ENCODE data around the gene C18orf63.
"Not testable (repeated sequence)": the region's sequence is repeated elsewhere in the genome, so short reads cannot be mapped to it uniquely, and the experiment has no call there.

C18orf63 gene

DNA sequence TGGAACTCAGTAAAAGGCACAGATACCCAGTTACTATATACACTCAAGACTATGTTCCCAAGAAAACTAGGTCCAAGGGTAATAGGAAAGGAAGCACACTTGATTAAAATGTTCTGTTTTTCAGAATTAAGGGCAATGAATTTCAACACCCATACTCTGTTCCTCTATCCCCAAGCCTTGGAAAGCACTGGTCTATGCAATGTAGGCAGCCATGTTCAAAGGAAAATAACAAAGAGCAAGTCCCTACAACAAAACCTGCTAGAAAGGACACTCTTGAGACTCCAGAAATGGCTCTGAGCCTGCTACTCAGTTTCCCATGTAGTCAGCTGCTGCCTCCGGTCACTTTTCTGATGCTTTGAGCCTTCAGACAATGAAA lies 30.7 kb upstream of the C18orf63 start:
- TF ChIP-seq, protein P1, sequence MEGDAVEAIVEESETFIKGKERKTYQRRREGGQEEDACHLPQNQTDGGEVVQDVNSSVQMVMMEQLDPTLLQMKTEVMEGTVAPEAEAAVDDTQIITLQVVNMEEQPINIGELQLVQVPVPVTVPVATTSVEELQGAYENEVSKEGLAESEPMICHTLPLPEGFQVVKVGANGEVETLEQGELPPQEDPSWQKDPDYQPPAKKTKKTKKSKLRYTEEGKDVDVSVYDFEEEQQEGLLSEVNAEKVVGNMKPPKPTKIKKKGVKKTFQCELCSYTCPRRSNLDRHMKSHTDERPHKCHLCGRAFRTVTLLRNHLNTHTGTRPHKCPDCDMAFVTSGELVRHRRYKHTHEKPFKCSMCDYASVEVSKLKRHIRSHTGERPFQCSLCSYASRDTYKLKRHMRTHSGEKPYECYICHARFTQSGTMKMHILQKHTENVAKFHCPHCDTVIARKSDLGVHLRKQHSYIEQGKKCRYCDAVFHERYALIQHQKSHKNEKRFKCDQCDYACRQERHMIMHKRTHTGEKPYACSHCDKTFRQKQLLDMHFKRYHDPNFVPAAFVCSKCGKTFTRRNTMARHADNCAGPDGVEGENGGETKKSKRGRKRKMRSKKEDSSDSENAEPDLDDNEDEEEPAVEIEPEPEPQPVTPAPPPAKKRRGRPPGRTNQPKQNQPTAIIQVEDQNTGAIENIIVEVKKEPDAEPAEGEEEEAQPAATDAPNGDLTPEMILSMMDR (conservative IDR thresholded peaks at IDR 0.05; ENCODE audit: control insufficient read depth, insufficient read depth, low read depth, low read length), result no peak
- DNase-seq (ENCODE audit: low read depth), result no peak
- no peak overlapping the region for H3K4me3 ChIP-seq (ENCODE audit: control insufficient read depth, low read depth, low read length)

DNA sequence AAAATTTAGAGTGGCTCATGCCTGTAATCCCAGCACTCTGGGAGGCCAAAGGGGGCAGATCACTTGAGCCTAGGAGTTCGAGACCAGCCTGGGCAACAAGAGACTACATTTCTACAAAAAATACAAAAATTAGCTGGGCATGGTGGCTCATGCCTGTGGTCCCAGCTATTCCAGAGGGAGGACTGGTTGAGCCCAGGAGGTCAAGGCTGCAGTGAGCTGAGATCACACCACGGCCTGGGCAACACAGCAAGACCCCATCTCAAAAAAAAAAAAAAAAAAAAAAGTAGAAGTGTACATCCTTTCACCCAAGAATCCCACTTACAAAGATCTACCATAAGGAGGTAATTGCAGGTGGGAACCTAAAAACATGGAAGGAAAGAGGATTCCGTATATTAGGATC lies 30.1 kb upstream of the C18orf63 start:
- DNase-seq (ENCODE audit: low read depth); H3K4me3 ChIP-seq (ENCODE audit: control insufficient read depth, low read depth, low read length): not testable (repeated sequence)

DNA sequence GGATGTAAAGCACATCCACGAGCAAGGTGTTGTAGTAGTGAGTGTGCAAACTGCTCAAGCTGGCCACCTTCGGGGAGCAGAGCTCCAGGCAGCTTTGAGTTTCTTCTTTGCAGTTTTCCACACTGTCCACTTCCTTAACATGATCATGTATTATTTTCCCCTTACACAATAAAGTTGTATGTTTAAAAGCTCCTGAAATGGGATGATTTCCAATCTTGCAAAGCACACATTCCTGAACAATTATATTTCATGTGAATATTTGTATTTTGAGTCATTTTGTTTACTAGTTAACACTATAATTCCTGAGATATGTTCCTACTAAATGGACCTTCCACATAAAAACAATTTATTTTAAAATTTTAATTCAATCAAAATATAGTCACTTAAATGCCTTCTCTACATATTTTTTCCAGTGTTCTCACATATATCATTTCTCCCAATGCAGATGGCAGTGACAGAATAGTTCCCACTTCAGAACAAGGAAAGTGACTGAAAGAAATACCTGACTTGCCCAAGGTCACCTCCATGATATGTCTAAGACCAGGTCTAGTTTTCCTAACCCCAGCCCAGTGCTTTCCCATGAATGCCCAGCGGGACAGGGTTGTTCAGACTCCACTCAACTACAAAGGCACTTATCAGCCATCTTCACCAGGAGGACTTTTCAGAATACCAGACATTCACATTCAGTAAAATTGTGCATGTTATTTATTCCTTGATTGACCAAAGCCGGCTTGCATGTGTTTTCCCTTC lies 29.4 kb upstream of the C18orf63 start:
- TF ChIP-seq, protein P1 (conservative IDR thresholded peaks at IDR 0.05; ENCODE audit: control insufficient read depth, insufficient read depth, low read depth, low read length), result no peak
- no peak overlapping the region for H3K4me3 ChIP-seq (ENCODE audit: control insufficient read depth, low read depth, low read length)
- peak; percentile 26 for DNase-seq (ENCODE audit: low read depth)

DNA sequence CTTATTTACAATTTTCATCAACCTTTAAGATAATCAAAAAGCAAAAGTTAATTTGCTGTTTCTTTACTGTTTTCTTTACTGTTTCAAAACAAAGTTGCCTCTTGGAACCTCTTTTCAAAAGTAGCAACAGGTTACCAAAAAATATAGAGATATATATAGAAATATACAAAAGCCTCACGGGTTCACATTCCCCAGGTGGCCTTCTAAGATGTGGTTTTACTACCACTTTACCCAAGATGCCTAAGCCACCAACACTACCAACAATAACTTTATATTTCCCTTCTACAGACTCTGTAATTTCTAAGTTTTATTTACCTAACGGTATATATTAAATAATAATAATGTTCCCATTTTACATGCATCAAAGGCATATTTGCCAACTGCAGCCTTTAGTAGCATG lies 28.8 kb upstream of the C18orf63 start:
- TF ChIP-seq, protein P1 (conservative IDR thresholded peaks at IDR 0.05; ENCODE audit: control insufficient read depth, insufficient read depth, low read depth, low read length), result no peak
- H3K4me3 ChIP-seq (ENCODE audit: control insufficient read depth, low read depth, low read length), result no peak overlapping the region
- DNase-seq (ENCODE audit: low read depth), result no peak

DNA sequence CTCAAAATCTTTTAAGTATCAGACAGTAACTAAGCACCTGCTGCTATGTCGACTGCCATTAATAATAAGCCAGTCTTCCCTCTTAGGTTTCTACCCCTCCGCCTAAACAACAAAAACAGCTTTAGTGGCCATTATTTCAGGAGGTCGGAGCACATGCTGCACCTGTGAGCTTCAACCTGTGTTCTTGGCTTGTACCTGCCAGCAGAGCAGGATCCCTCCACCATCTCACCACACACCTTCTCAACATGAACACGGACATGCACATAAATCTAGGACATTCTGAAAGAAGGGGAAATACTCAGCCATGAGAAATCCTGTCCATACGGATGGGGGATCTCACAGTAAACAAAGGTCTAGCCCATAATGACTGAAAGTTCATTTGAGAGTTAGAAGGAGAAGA lies 27.6 kb upstream of the C18orf63 start:
- H3K4me3 ChIP-seq (ENCODE audit: control insufficient read depth, low read depth, low read length), result no peak overlapping the region
- TF ChIP-seq, protein P1 (conservative IDR thresholded peaks at IDR 0.05; ENCODE audit: control insufficient read depth, insufficient read depth, low read depth, low read length), result no peak
- no peak for DNase-seq (ENCODE audit: low read depth)

DNA sequence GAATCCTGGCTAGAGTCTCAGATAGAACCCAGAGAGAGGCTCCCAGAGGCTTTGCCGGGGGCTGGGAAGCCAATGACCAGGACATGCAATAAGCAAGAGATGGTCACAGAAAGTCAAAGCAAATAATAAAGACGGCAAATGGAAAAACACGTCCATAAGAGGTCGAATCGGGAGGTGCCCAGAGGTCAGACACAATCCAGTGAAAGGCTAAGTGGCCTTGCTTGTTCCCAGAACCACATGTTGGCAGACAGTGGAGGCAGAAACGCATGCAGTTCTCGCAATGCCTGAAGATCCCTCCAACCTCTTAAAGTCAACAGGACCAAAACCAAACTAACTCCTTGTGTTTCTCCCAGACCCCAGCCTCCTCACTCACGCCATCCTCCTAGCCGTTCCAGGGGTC lies 26.9 kb upstream of the C18orf63 start:
- no peak overlapping the region for H3K4me3 ChIP-seq (ENCODE audit: control insufficient read depth, low read depth, low read length)
- TF ChIP-seq, protein P1 (conservative IDR thresholded peaks at IDR 0.05; ENCODE audit: control insufficient read depth, insufficient read depth, low read depth, low read length), result no peak
- peak; percentile 37 for DNase-seq (ENCODE audit: low read depth)

DNA sequence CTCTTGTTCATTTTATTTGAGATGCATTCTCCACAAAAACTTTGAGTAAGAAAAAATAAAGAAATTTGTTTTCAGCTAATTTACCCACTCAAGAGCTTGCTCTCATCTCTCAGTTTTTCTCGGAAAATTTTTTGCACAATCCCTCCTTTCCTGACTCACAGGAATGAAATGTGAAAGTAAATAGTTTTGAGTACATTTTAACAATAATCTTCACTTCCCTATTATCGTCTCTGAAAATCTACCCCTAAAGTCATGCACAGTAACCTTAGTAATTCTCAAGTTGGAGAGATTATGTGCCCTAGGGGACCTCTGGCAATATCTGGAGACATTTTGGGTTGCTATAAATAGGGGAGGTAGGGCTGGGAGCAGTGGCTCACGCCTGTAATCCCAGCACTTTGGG lies 26.5 kb upstream of the C18orf63 start:
- DNase-seq (ENCODE audit: low read depth), result peak; percentile 55
- H3K4me3 ChIP-seq (ENCODE audit: control insufficient read depth, low read depth, low read length), result no peak overlapping the region
- TF ChIP-seq, protein P1 (conservative IDR thresholded peaks at IDR 0.05; ENCODE audit: control insufficient read depth, insufficient read depth, low read depth, low read length), result no peak

Measured in fibroblast of mammary gland (primary cell).